T follicular helper cell (primary cell): Measurements from ENCODE around the gene TYRO3.
"Not testable (repeated sequence)": the region's sequence is repeated elsewhere in the genome, so short reads cannot be mapped to it uniquely, and the experiment has no call there.

Experiments
- DNase-seq: peaks from one replicate; pipeline ENCODE4 v3.0.0-alpha.2; 2020; ENCODE audit warnings: low read depth

The TYRO3 gene

GRCh38 chr15:41554343-41554742 lies 4.7 kb upstream of the TYRO3 start:
- DNase-seq: no peak

- no peak for DNase-seq
Observed at GRCh38 chr15:41554915-41555314, 4.1 kb upstream of the TYRO3 start.

- DNase-seq: no peak
Observed at GRCh38 chr15:41556677-41557076, 2.3 kb upstream of the TYRO3 start.

- peak; percentile 61 for DNase-seq
Observed at GRCh38 chr15:41557673-41558399, 1.2 kb upstream of the TYRO3 start.

- no peak for DNase-seq
Observed at GRCh38 chr15:41559239-41559782, 299 bp downstream of the TYRO3 start.

- no peak for DNase-seq
Observed at GRCh38 chr15:41560572-41560874, 1.5 kb downstream of the TYRO3 start.

- DNase-seq: no peak
Observed at GRCh38 chr15:41561104-41561776, 2.2 kb downstream of the TYRO3 start.

GRCh38 chr15:41561777-41562145 lies 2.7 kb downstream of the TYRO3 start:
- DNase-seq: no peak

- DNase-seq: no peak
Observed at GRCh38 chr15:41562244-41562643, 3.2 kb downstream of the TYRO3 start.

- no peak for DNase-seq
Observed at GRCh38 chr15:41562784-41563198, 3.8 kb downstream of the TYRO3 start.

GRCh38 chr15:41564286-41564959 lies 5.4 kb downstream of the TYRO3 start:
- no peak for DNase-seq

- no peak for DNase-seq
Observed at GRCh38 chr15:41564960-41565502, 6.0 kb downstream of the TYRO3 start.

GRCh38 chr15:41565702-41566101 lies 6.7 kb downstream of the TYRO3 start:
- DNase-seq: no peak

- no peak for DNase-seq
Observed at GRCh38 chr15:41566121-41566885, 7.3 kb downstream of the TYRO3 start.

- no peak for DNase-seq
Observed at GRCh38 chr15:41567261-41567660, 8.2 kb downstream of the TYRO3 start.

GRCh38 chr15:41567862-41568261 lies 8.8 kb downstream of the TYRO3 start:
- no peak for DNase-seq

- no peak for DNase-seq
Observed at GRCh38 chr15:41568350-41569017, 9.5 kb downstream of the TYRO3 start.

GRCh38 chr15:41569232-41569631 lies 10.2 kb downstream of the TYRO3 start:
- not testable (repeated sequence) for DNase-seq

- DNase-seq: no peak
Observed at GRCh38 chr15:41570764-41571163, 11.8 kb downstream of the TYRO3 start.

- DNase-seq: no peak
Observed at GRCh38 chr15:41571948-41572347, 12.9 kb downstream of the TYRO3 start.

GRCh38 chr15:41572866-41573265 lies 13.9 kb downstream of the TYRO3 start:
- DNase-seq: no peak
